NCI-H1694 (cell line): ENCODE measurements around the gene TMEM150A.
"Not testable (repeated sequence)": the region's sequence is repeated elsewhere in the genome, so short reads cannot be mapped to it uniquely, and the experiment has no call there.

Experiments
- DNase-seq: peaks from one replicate; lab custom pipeline; 2025; lab: John Stamatoyannopoulos, UW

Gene TMEM150A

GRCh38 chr2:85611705-85612587 lies 9.4 kb upstream of the TMEM150A start, which contains the start of gene C2orf68:
TSS of gene C2orf68 (minus strand) at chr2:85612066. CDS start at chr2:85611984, 82 bp downstream.
- DNase-seq: peak; percentile 72

- no peak for DNase-seq
Measured at GRCh38 chr2:85611217-85611704, 8.8 kb upstream of the TMEM150A start.

DNA sequence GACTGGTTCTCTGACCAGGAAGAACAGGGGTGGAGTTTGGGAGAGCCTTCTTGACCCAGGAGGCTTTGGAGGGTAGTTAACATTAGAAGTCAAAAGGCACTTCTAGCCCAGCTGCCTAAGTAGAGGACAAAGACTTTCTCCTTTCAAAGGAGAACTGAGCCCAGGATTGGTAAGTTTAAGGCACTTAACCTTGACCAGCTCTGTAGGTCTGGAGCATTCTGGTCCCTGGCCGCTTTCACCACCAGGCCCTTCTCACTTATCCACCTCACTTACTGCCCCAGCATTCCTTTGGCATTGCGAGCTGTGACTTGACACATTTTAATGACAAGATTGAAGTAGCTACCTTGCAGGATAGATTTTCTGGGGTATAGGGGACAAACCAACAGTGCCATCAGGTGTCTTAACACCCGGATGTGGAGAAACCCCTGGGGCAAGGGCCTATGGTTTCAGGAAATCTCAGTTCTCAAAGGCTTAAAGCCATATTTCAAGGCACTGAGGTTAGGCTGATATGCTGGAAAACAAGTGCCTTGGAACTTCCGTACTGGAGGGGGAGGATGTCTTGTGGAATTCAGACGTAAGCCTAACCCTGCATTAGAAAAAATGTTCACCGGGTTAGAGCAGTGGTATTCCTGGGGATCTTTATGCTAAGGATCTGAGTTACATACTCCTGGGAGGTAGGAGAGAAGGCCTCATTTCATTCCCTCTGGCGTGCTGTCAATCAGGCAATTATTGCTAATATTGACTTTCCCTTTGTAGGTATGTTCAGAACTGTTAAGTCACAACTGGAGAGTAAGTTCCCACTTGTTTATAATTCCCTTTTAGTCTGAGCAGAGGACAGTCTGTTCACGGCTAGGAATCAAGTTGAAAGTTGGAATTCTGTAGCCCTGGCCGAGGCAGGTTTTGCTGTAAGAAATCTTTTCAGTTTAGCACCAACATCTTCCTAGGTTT lies 5.0 kb upstream of the TMEM150A start:
- no peak for DNase-seq

- DNase-seq: no peak
Measured at GRCh38 chr2:85606116-85606455, 3.6 kb upstream of the TMEM150A start.

GRCh38 chr2:85605406-85606115 lies 3.1 kb upstream of the TMEM150A start:
- DNase-seq: no peak

DNA sequence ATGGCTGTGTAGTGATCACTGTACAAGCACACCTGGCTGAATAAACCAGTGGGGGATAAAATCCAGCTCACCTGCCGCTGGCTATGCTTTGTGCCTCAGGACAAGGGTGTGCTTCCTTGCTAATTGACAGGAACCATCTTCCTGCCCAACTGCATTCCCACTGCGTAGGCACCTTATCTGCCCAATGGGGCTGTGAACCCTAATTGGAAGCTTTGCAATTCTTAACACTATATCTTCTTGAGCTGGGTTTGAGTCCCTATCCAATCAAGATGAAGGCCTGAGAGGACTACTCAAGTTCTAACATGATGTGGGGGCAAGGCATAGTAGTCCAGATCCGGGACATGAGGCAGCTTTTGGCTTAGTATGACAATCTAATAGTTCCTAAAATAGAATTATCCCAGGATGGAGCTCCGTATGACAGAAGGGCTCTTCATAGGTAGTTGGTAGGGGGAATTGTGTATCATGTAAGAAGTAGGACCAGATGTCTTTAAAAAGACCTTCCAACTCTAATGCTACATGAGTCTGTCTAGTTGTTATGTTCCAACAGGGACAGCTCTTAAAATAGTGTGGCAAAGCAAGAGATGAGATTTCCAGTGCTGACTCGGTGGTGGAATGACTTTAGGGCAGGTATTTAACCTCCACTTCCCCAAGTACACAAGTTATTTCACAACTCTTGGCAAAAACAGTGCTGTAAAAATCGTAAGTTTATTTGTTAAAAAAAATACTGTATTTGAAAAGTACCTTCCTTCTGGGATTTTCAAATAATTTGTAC lies 2.3 kb upstream of the TMEM150A start:
- no peak for DNase-seq

GRCh38 chr2:85604133-85604444 lies 1.6 kb upstream of the TMEM150A start:
- DNase-seq: not testable (repeated sequence)

DNA sequence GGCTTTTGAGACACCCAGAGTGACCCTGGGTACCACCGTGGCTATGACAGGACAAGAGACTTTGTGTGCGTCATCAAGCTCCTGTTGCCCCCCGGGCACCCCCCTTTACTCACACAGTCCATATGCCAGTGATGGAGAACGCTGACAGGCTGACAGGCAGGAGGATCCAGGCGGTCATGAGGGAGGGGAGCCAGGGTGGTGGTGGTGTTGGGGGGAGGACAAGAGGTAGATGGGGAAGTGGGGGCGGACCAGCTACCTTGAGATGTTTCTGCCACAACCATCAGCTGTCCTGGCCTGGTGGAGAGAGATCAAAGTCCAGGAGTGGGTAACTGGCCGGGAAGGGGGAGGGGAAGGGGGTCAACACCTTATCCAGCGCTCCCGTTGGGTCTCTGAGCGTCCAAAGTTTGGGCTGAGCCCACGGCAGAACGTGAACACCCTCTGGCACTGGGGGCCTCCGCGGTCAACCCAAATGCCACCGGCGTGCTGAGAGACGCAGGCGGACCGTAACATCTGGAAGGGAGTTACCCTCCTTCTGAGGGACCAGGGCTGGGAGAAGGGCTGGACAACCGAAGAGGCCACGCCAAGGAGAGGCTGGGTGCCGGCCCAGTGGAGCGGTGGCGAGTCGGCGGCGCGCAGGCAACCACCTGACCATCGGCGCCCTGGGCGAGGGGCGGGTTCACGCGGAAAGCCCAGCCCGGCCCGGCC lies 575 bp downstream of the TMEM150A start:
- no peak for DNase-seq

DNA sequence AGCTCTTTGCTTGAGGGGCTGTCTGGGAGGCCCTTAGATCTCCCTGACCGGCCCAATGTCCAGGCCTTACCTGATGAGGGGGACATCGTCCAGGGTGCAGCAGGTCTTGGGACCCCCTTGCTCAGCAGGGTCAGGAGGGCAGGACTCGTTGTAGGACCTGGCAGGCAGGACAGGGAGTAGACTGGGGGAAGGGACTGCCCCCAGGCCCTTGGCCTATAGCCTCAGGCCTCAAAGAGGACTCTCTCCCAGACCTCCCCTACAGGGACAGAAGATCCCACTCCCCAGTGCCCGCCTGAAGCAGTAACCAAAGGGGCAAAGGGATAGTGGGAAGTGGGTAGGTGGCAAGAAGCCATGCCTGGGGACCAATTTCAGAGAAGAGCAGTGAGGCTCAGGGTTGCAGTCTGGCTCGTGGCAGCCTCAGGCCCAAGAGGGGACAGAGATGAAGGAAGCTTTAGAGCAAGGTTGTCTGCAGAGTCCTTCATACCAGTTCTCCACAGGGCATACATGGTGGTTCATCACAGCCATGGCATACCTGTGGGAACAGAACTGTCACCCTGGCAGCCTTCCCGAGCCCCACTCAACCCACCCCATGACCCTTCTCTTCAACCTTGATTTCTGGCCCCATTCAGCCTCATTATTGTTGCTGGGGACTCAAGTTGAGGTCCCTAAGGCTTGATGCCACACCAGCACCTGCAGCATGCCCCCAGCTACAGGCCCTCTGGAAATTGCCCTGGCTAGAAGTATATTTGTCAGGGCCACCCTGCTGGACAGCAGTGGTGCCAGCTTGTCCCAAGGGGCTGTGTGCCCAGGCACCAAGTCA lies 1.3 kb downstream of the TMEM150A start:
- DNase-seq: no peak

GRCh38 chr2:85600235-85600575 lies 2.3 kb downstream of the TMEM150A start:
- no peak for DNase-seq

- no peak for DNase-seq
Measured at GRCh38 chr2:85599468-85600234, 2.8 kb downstream of the TMEM150A start.

- no peak for DNase-seq
Measured at GRCh38 chr2:85598594-85599340, 3.7 kb downstream of the TMEM150A start.

- DNase-seq: no peak
Measured at GRCh38 chr2:85597241-85597640, 5.3 kb downstream of the TMEM150A start.

- no peak for DNase-seq
Measured at GRCh38 chr2:85596486-85597143, 5.9 kb downstream of the TMEM150A start.

DNA sequence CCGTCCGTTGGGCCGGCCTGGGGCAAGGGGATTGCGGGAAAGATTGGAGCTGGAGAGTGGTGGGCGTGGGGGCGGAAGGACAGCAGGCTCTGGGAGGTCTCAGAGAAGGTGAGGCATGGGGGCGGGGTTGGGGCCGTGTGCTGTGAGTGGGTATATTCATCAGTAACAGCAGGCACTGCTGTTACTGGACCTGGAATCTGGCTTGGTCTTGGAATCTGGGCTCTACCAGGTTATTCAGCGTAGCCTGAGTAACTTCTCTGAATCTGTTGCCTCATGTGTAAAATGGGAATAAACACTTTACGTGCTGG lies 6.5 kb downstream of the TMEM150A start:
- DNase-seq: no peak

GRCh38 chr2:85595301-85596025 lies 7.0 kb downstream of the TMEM150A start, which contains the start of gene RNF181:
TSS of gene RNF181 (plus strand) at chr2:85595745. CDS start at chr2:85595764, 19 bp downstream.
- DNase-seq: peak; percentile 98

DNA sequence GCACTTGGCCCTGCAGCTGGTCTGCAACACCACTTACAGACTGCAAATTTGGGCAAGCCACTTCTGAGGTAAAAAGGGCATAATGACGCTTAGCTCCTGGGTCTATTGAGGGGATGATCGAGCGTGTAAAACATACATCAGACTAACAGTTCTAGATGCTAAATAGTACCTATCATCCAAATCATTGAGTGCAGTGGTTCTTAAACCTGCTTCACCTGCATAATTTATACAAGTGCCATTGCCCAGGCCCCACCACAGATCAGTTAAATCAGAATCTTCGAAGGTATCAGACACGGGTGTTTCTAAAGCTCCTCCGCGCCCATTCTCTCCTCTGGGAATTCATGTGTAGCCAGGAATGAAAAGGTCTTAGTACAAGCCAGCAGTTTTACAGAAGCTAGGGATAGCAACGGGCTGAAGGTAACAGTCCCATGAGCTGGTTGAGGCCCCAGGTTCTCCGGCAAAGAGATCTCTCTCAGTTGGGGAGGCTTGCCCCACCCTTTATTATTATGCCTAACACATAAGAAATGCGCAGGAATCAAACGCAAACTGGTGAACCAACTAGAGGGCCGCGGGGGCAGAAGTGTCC lies 7.7 kb downstream of the TMEM150A start:
- no peak for DNase-seq
